ENCODE results near the gene OTOR.

GRCh38 chr20:16708602-16709001 is 39.6 kb upstream of the OTOR start:
- TF ChIP-seq EZH2 (IDR thresholded peaks at IDR 0.05), result no peak
- TF ChIP-seq POLR2AphosphoS5 (IDR thresholded peaks at IDR 0.05; ENCODE audit: borderline replicate concordance, low read depth, low read length), result no peak
